Measurements from ENCODE around the gene VPS41. TPM values are rescaled to one million over a fixed set of nuclear protein-coding genes. Genes with fewer than 3 reads are reported as not detected.

Gene VPS41
- total and polyA plus RNA-seq, 12 donors = 12.7 to 133 (median 59.8) TPM

GRCh38 chr7:38881015-38881414, 28.0 kb downstream of the VPS41 start:
- TF ChIP-seq CTCF (IDR thresholded peaks at IDR 0.05) (no peak), POLR2A (IDR thresholded peaks at IDR 0.05) (no peak)

GRCh38 chr7:38880454-38880853, 28.5 kb downstream of the VPS41 start:
- Histone ChIP-seq H3K4me1 (replicated peaks in 1 of 2) (no peaks in the 10 kb centered on the region), H3K4me3 (no peak overlapping the region), H3K27ac (no peak overlapping the region), H3K9me3 (replicated peaks in 1 of 3) (no peaks in the 10 kb centered on the region), H3K27me3 (no peaks in the 10 kb centered on the region), H3K36me3 (replicated peaks in 1 of 2) (no peaks in the 10 kb centered on the region)
- no peak for DNase-seq
- WGBS, 4 donors = 79 to 89% (median 82%) methylated on average over 3 of the region's 3 CpGs
- intact Hi-C loops (cut with DNase I) = no loop called here
- TF ChIP-seq POLR2A (IDR thresholded peaks at IDR 0.05) (no peak), CTCF (IDR thresholded peaks at IDR 0.05) (no peak)

More at GRCh38 chr7:38881015-38881414, 28.0 kb downstream of the VPS41 start:
- H3K9me3 ChIP-seq (replicated peaks in 1 of 3) = no peaks in the 10 kb centered on the region
- no peak for DNase-seq
- no peak overlapping the region for H3K27ac ChIP-seq
- no peaks in the 10 kb centered on the region for H3K4me1 ChIP-seq (replicated peaks in 1 of 2)
- H3K4me3 ChIP-seq = no peak overlapping the region
- H3K36me3 ChIP-seq (replicated peaks in 1 of 2) = no peaks in the 10 kb centered on the region
- WGBS, 4 donors = 93 to 100% (median 98%) methylated on average over 3 of the region's 3 CpGs
- H3K27me3 ChIP-seq = no peaks in the 10 kb centered on the region
- intact Hi-C loops (cut with DNase I) = no loop called here

- WGBS, 4 donors = 59 to 100% (median 97%) methylated on average over 1 of the region's 1 CpG
- DNase-seq = no peak
- Histone ChIP-seq H3K36me3 (replicated peaks in 1 of 2) (no peaks in the 10 kb centered on the region), H3K27ac (no peak overlapping the region), H3K9me3 (replicated peaks in 1 of 3) (no peaks in the 10 kb centered on the region), H3K4me3 (no peak overlapping the region), H3K4me1 (replicated peaks in 1 of 2) (no peaks in the 10 kb centered on the region), H3K27me3 (no peaks in the 10 kb centered on the region)
- intact Hi-C loops (cut with DNase I) = no loop called here
- TF ChIP-seq CTCF (IDR thresholded peaks at IDR 0.05) = no peak
Measured at GRCh38 chr7:38880035-38880434, 29.0 kb downstream of the VPS41 start.

- WGBS, 4 donors = 80 to 88% (median 81%) methylated on average over 8 of the region's 8 CpGs
- no peak overlapping the region for H3K27ac ChIP-seq
Measured at GRCh38 chr7:38878694-38879457, 30.1 kb downstream of the VPS41 start.

More at GRCh38 chr7:38878694-38879457, 30.1 kb downstream of the VPS41 start:
- no peaks in the 10 kb centered on the region for H3K4me1 ChIP-seq (replicated peaks in 1 of 2)
- no peaks in the 10 kb centered on the region for H3K9me3 ChIP-seq (replicated peaks in 1 of 3)
- TF ChIP-seq POLR2A (IDR thresholded peaks at IDR 0.05) (no peak), CTCF (IDR thresholded peaks at IDR 0.05) (no peak)
- no peaks in the 10 kb centered on the region for H3K27me3 ChIP-seq
- no peak overlapping the region for H3K4me3 ChIP-seq
- intact Hi-C loops (cut with DNase I) = no loop called here
- no peaks in the 10 kb centered on the region for H3K36me3 ChIP-seq (replicated peaks in 1 of 2)
- no peak for DNase-seq
